ENCODE results near the gene FAM110A.
A peak's percentile ranks its signal among the peaks of the same experiment; 100 is the strongest.
"Not testable (repeated sequence)": the region's sequence is repeated elsewhere in the genome, so short reads cannot be mapped to it uniquely, and the experiment has no call there.

Gene FAM110A

GRCh38 chr20:824490-824889 lies 9.0 kb upstream of the FAM110A start:
- H3K9ac ChIP-seq (ENCODE audit: low read length in 2 of 2): no peak overlapping the region
- no peaks in the 10 kb centered on the region for H3K36me3 ChIP-seq (ENCODE audit: control insufficient read depth in 2 of 2, insufficient read depth in 2 of 2, low read length in 2 of 2)
- no peak overlapping the region for H3K4me3 ChIP-seq (ENCODE audit: low read length in 2 of 2)
- no peak overlapping the region for H3K27ac ChIP-seq (ENCODE audit: low read length)
- H3K9me3 ChIP-seq (ENCODE audit: control insufficient read depth in 2 of 2, low read length in 2 of 2): no peaks in the 10 kb centered on the region
- no peaks in the 10 kb centered on the region for H3K27me3 ChIP-seq (ENCODE audit: control insufficient read depth in 1 of 2, insufficient read depth in 2 of 2, low read length in 2 of 2)
- no peaks in the 10 kb centered on the region for H3K4me1 ChIP-seq (ENCODE audit: control insufficient read depth, insufficient read depth, low read length)

- H3K9ac ChIP-seq (ENCODE audit: low read length in 2 of 2): no peak overlapping the region
- H3K27me3 ChIP-seq (ENCODE audit: control insufficient read depth in 1 of 2, insufficient read depth in 2 of 2, low read length in 2 of 2): no peaks in the 10 kb centered on the region
- no peak overlapping the region for H3K4me3 ChIP-seq (ENCODE audit: low read length in 2 of 2)
- no peaks in the 10 kb centered on the region for H3K9me3 ChIP-seq (ENCODE audit: control insufficient read depth in 2 of 2, low read length in 2 of 2)
- H3K36me3 ChIP-seq (ENCODE audit: control insufficient read depth in 2 of 2, insufficient read depth in 2 of 2, low read length in 2 of 2): no peaks in the 10 kb centered on the region
- H3K27ac ChIP-seq (ENCODE audit: low read length): no peak overlapping the region
- no peaks in the 10 kb centered on the region for H3K4me1 ChIP-seq (ENCODE audit: control insufficient read depth, insufficient read depth, low read length)
Observed at GRCh38 chr20:824916-825315, 8.6 kb upstream of the FAM110A start.

- Histone ChIP-seq H3K27me3 (ENCODE audit: control insufficient read depth in 1 of 2, insufficient read depth in 2 of 2, low read length in 2 of 2) (no peaks in the 10 kb centered on the region), H3K9me3 (ENCODE audit: control insufficient read depth in 2 of 2, low read length in 2 of 2) (no peaks in the 10 kb centered on the region), H3K4me1 (ENCODE audit: control insufficient read depth, insufficient read depth, low read length) (no peaks in the 10 kb centered on the region), H3K4me3 (ENCODE audit: low read length in 2 of 2) (no peak overlapping the region), H3K27ac (ENCODE audit: low read length) (no peak overlapping the region), H3K36me3 (ENCODE audit: control insufficient read depth in 2 of 2, insufficient read depth in 2 of 2, low read length in 2 of 2) (no peaks in the 10 kb centered on the region), H3K9ac (ENCODE audit: low read length in 2 of 2) (no peak overlapping the region)
Observed at GRCh38 chr20:825710-826421, 7.6 kb upstream of the FAM110A start.

- Histone ChIP-seq H3K9me3 (ENCODE audit: control insufficient read depth in 2 of 2, low read length in 2 of 2) (no peaks in the 10 kb centered on the region), H3K9ac (ENCODE audit: low read length in 2 of 2) (no peak overlapping the region), H3K4me1 (ENCODE audit: control insufficient read depth, insufficient read depth, low read length) (no peaks in the 10 kb centered on the region), H3K27ac (ENCODE audit: low read length) (no peak overlapping the region), H3K27me3 (ENCODE audit: control insufficient read depth in 1 of 2, insufficient read depth in 2 of 2, low read length in 2 of 2) (no peaks in the 10 kb centered on the region), H3K36me3 (ENCODE audit: control insufficient read depth in 2 of 2, insufficient read depth in 2 of 2, low read length in 2 of 2) (no peaks in the 10 kb centered on the region), H3K4me3 (ENCODE audit: low read length in 2 of 2) (no peak overlapping the region)
Observed at GRCh38 chr20:826695-827323, 6.7 kb upstream of the FAM110A start.

GRCh38 chr20:827981-828380 lies 5.5 kb upstream of the FAM110A start:
- not testable (repeated sequence) for H3K36me3 ChIP-seq (ENCODE audit: control insufficient read depth in 2 of 2, insufficient read depth in 2 of 2, low read length in 2 of 2); H3K9me3 ChIP-seq (ENCODE audit: control insufficient read depth in 2 of 2, low read length in 2 of 2); H3K4me3 ChIP-seq (ENCODE audit: low read length in 2 of 2); H3K4me1 ChIP-seq (ENCODE audit: control insufficient read depth, insufficient read depth, low read length); H3K27me3 ChIP-seq (ENCODE audit: control insufficient read depth in 1 of 2, insufficient read depth in 2 of 2, low read length in 2 of 2); H3K9ac ChIP-seq (ENCODE audit: low read length in 2 of 2); H3K27ac ChIP-seq (ENCODE audit: low read length)

GRCh38 chr20:828987-829386 lies 4.5 kb upstream of the FAM110A start:
- no peaks in the 10 kb centered on the region for H3K27me3 ChIP-seq (ENCODE audit: control insufficient read depth in 1 of 2, insufficient read depth in 2 of 2, low read length in 2 of 2)
- no peaks in the 10 kb centered on the region for H3K36me3 ChIP-seq (ENCODE audit: control insufficient read depth in 2 of 2, insufficient read depth in 2 of 2, low read length in 2 of 2)
- H3K9me3 ChIP-seq (ENCODE audit: control insufficient read depth in 2 of 2, low read length in 2 of 2): no peaks in the 10 kb centered on the region
- H3K4me3 ChIP-seq (ENCODE audit: low read length in 2 of 2): no peak overlapping the region
- peaks cover 3% of the 10 kb centered on the region for H3K4me1 ChIP-seq (ENCODE audit: control insufficient read depth, insufficient read depth, low read length)
- no peak overlapping the region for H3K9ac ChIP-seq (ENCODE audit: low read length in 2 of 2)
- no peak overlapping the region for H3K27ac ChIP-seq (ENCODE audit: low read length)

GRCh38 chr20:829551-829950 lies 4.0 kb upstream of the FAM110A start:
- Histone ChIP-seq H3K27ac (ENCODE audit: low read length) (no peak overlapping the region), H3K4me3 (ENCODE audit: low read length in 2 of 2) (no peak overlapping the region), H3K9ac (ENCODE audit: low read length in 2 of 2) (no peak overlapping the region), H3K27me3 (ENCODE audit: control insufficient read depth in 1 of 2, insufficient read depth in 2 of 2, low read length in 2 of 2) (no peaks in the 10 kb centered on the region), H3K9me3 (ENCODE audit: control insufficient read depth in 2 of 2, low read length in 2 of 2) (no peaks in the 10 kb centered on the region), H3K36me3 (ENCODE audit: control insufficient read depth in 2 of 2, insufficient read depth in 2 of 2, low read length in 2 of 2) (no peaks in the 10 kb centered on the region), H3K4me1 (ENCODE audit: control insufficient read depth, insufficient read depth, low read length) (peaks cover 9% of the 10 kb centered on the region)

- peaks cover 10% of the 10 kb centered on the region for H3K4me1 ChIP-seq (ENCODE audit: control insufficient read depth, insufficient read depth, low read length)
- no peak overlapping the region for H3K4me3 ChIP-seq (ENCODE audit: low read length in 2 of 2)
- H3K27me3 ChIP-seq (ENCODE audit: control insufficient read depth in 1 of 2, insufficient read depth in 2 of 2, low read length in 2 of 2): no peaks in the 10 kb centered on the region
- no peak overlapping the region for H3K27ac ChIP-seq (ENCODE audit: low read length)
- H3K36me3 ChIP-seq (ENCODE audit: control insufficient read depth in 2 of 2, insufficient read depth in 2 of 2, low read length in 2 of 2): no peaks in the 10 kb centered on the region
- H3K9ac ChIP-seq (ENCODE audit: low read length in 2 of 2): no peak overlapping the region
- H3K9me3 ChIP-seq (ENCODE audit: control insufficient read depth in 2 of 2, low read length in 2 of 2): no peaks in the 10 kb centered on the region
Observed at GRCh38 chr20:830011-830521, 3.4 kb upstream of the FAM110A start.

GRCh38 chr20:831251-831650 lies 2.3 kb upstream of the FAM110A start:
- H3K4me3 ChIP-seq (ENCODE audit: low read length in 2 of 2): no peak overlapping the region
- peaks cover 10% of the 10 kb centered on the region for H3K4me1 ChIP-seq (ENCODE audit: control insufficient read depth, insufficient read depth, low read length)
- H3K9ac ChIP-seq (ENCODE audit: low read length in 2 of 2): no peak overlapping the region
- no peak overlapping the region for H3K27ac ChIP-seq (ENCODE audit: low read length)
- H3K9me3 ChIP-seq (ENCODE audit: control insufficient read depth in 2 of 2, low read length in 2 of 2): no peaks in the 10 kb centered on the region
- no peaks in the 10 kb centered on the region for H3K36me3 ChIP-seq (ENCODE audit: control insufficient read depth in 2 of 2, insufficient read depth in 2 of 2, low read length in 2 of 2)
- no peaks in the 10 kb centered on the region for H3K27me3 ChIP-seq (ENCODE audit: control insufficient read depth in 1 of 2, insufficient read depth in 2 of 2, low read length in 2 of 2)

- H3K36me3 ChIP-seq (ENCODE audit: control insufficient read depth in 2 of 2, insufficient read depth in 2 of 2, low read length in 2 of 2): no peaks in the 10 kb centered on the region
- H3K9me3 ChIP-seq (ENCODE audit: control insufficient read depth in 2 of 2, low read length in 2 of 2): no peaks in the 10 kb centered on the region
- H3K27me3 ChIP-seq (ENCODE audit: control insufficient read depth in 1 of 2, insufficient read depth in 2 of 2, low read length in 2 of 2): no peaks in the 10 kb centered on the region
- no peak overlapping the region for H3K4me3 ChIP-seq (ENCODE audit: low read length in 2 of 2)
- H3K9ac ChIP-seq (ENCODE audit: low read length in 2 of 2): no peak overlapping the region
- H3K4me1 ChIP-seq (ENCODE audit: control insufficient read depth, insufficient read depth, low read length): peaks cover 10% of the 10 kb centered on the region
- H3K27ac ChIP-seq (ENCODE audit: low read length): no peak overlapping the region
Observed at GRCh38 chr20:831956-832355, 1.6 kb upstream of the FAM110A start.

GRCh38 chr20:833121-833449 lies 430 bp upstream of the FAM110A start:
- Histone ChIP-seq H3K36me3 (ENCODE audit: control insufficient read depth in 2 of 2, insufficient read depth in 2 of 2, low read length in 2 of 2) (no peaks in the 10 kb centered on the region), H3K4me3 (ENCODE audit: low read length in 2 of 2) (peak overlapping the region; percentile 62 to 82), H3K9me3 (ENCODE audit: control insufficient read depth in 2 of 2, low read length in 2 of 2) (peaks cover 0 to 3% of the 10 kb centered on the region in 2 donors), H3K4me1 (ENCODE audit: control insufficient read depth, insufficient read depth, low read length) (peaks cover 10% of the 10 kb centered on the region), H3K9ac (ENCODE audit: low read length in 2 of 2) (no peak overlapping the region), H3K27me3 (ENCODE audit: control insufficient read depth in 1 of 2, insufficient read depth in 2 of 2, low read length in 2 of 2) (no peaks in the 10 kb centered on the region), H3K27ac (ENCODE audit: low read length) (no peak overlapping the region)
